Dedifferentiated amniotic fluid mesenchymal stem cell (primary cell): ENCODE measurements around the gene ZNF112.

Experiments used
- DNase-seq: peaks from one replicate; pipeline ENCODE4 v3.0.0-alpha.2; 2016; ENCODE audit errors: extremely low spot score

Gene ZNF112

DNA sequence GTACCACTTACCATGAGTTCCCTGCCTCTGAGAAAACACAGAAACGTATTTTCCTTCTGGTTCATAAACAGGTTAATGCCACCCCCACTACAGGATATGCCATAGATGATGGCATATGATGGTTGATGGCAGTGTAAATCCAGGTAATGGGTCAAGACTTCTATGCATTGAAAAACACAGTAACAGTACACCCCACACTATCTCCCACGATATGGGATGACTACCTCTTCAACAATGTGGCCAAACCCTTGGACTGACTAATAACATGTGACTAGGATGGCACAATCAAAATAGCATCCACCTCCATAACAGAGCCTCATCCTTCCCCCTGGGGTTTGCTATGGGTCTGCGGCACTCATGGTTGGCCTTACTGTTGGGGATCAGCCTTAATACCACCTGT lies 73.6 kb downstream of the ZNF112 start:
- no peak for DNase-seq

DNA sequence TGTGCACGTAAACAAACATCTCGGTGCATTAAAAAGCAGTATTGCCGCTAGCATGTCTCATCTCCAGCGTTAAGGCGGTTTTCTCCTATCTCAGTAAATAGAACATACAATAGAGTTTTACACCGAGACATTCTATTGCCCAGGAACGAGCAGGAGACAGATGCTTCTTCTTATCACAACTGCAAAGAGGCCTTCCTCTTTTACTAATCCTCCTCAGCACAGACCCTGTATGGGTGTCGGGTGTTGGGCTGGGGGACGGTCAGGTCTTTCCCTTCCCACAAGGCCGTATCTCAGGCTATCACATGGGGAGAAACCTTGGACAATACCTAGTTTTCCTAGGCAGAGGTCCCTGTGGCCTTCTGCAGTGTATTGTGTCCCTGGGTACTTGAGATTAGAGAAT lies 75.6 kb downstream of the ZNF112 start:
- no peak for DNase-seq

DNA sequence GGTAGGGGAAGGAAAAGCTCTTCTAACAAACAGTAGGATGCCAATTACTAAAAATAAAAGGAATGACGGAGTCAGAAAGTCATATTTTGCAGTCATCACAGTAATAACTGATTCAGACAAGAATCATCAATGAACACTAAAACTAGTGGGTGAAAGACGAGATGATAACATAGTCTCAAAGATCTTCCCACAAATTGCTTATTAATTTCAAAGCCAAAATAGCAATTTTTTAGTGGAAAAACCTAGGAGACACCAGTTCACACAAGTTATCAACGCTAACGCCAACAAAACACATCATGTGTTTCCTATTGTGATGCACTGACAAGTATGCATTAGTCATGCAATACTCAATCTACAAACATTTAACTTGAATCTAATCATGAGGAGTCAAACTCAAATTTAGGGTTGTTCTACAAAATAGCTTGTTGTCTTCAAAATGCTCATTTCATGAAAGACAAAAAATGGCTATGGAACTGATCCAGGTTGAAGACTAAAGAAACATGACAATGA lies 78.2 kb downstream of the ZNF112 start:
- no peak for DNase-seq

DNA sequence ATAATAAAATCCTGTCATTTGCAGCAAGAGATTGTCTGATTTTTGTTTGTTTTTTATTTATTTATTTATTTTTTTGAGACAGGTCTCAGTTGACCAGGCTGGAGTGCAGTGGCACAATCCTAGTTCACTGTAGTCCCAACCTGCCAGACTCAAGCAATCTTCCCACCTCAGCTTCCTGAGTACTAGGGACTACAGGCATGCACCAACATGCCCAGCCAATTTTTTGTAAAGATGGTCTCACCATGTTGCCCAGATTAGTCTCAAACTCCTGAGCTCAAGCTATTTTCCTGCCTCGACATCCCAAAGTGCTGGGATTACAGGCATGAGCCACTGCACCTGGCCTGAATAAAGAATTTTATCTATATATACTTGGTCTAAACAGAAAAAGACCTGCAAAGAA lies 79.1 kb downstream of the ZNF112 start:
- DNase-seq = no peak
